GM21619 (cell line): ENCODE measurements around the gene POLR3H.
"Not testable (repeated sequence)": the region's sequence is repeated elsewhere in the genome, so short reads cannot be mapped to it uniquely, and the experiment has no call there.

Source experiments
- ATAC-seq: cut with Tn5 transposase; IDR thresholded peaks from one replicate; pipeline ENCODE4 v1.9.1; 2021; ENCODE audit not compliant: unreplicated experiment

Gene POLR3H

DNA sequence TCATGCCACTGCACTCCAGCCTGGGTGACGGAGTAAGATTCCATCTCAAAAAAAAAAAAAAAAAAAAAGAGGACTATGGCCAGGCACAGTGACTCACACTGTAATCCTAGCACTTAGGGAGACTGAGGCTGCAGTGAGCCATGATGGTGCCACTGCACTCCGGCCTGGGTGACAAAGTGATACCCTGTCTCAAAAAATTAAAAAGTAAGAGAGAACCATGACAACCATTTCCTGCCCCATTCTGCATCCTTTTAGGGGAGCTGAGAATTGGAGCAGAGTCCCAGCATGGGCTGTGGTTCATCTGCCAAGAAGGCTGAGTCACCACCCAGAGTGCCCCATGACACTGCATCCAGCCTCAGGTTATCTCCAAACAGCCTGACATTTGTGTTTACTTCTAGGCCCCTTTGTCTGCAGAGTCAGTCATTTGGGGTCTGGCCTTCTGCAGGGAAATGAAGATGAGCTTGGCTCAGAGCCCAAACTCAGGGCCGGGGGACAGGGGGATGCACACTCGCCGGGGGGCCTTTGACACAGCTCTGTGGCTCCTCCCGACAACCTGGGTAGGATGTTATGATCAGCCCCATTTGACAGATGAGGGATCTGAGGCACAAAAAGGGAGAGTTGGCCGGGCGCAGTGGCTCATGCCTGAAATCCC is 21.3 kb upstream of the POLR3H start:
- ATAC-seq: no peak

DNA sequence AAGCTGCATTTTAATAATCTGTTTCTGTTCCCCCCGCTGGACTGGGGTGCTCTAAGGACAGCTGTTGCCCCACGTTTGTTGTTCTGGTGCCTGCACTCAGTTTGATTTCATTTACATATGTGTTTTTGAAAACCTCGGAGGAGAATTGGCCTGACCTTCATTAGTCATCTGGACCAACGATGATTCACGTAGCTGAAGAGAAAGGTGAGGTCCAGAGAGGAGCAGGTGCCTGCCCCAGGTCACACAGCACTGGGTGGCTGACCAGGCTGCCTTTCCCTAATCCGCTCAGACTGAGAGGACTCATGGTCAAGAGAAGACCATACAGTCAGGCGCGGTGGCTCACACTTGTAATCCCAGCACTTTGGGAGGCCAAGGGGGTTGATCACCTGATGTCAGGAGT is 20.3 kb upstream of the POLR3H start:
- ATAC-seq: no peak

DNA sequence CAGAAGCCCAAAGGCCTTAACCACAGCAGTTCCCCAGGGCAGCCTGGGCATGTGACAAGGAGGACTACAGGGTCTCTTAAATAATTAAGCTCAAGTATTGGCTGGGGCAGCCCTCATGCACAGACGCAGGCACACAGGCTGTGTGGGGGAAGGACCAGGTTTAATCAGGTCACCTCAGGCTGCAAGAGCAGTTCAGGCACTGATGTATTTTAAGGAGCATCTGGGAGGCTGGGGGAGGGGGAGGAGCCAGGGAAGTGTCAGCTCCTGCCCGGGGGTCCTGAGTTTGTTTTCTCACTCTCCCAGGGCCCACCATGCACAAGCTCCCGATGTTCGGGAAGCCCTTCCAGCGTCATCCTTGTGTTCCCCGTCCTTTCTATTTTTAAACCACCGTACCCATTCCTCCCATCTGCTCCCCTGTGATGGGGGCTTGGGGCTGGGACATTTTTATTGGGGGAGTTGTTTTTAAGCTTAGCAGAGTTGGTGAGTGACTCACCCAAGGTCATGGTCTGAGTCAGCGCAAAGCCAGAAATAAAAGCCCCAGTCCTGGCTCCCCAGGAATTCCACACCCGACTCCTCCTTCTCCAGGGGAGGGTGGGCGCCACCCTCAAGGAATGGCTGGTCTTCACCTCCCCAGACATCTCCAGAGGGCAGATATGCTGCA is 18.9 kb upstream of the POLR3H start:
- no peak for ATAC-seq

DNA sequence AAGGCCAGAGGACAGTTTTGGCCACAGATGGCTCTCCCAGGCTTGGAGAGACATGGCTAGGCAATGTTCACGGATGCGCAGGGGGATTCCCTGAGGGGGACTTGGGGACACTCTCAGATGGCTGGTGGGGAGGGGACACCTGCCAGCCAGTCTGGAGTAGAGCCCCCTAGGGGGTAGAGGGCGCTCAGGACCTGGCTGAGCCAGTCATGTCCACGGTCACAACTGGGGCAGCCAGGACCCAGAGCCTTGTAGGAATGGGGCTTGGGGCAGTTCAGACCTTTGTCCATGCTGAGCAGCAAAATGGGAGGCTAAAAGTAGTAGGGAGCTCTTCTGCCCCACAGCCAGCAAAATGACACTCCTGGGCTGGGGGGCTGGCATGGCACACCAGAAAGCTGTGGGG is 18.2 kb upstream of the POLR3H start:
- no peak for ATAC-seq

GRCh38 chr22:41561788-41562187 is 17.5 kb upstream of the POLR3H start:
- ATAC-seq: no peak

- no peak for ATAC-seq
These were observed 17.1 kb upstream of the POLR3H start for GRCh38 chr22:41561335-41561734.

GRCh38 chr22:41560095-41560471 is 15.8 kb upstream of the POLR3H start:
- ATAC-seq: no peak

DNA sequence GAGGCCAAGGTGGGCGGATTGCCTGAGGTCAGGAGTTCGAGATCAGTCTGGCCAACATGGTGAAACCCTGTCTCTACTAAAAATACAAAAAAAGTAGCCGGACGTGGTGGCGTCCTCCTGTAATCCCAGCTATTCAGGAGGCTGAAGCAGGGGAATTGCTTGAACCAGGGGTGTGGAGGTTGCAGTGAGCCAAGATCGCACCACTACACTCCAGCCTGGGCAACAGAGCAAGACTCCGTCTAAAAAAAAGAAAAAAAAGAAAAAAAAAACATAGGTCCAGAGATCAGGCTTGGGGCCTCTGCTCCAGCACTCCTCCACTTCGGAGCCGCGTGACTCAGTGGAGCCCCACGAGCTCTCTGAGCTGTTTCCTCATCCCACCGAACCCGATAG is 14.0 kb upstream of the POLR3H start:
- not testable (repeated sequence) for ATAC-seq

DNA sequence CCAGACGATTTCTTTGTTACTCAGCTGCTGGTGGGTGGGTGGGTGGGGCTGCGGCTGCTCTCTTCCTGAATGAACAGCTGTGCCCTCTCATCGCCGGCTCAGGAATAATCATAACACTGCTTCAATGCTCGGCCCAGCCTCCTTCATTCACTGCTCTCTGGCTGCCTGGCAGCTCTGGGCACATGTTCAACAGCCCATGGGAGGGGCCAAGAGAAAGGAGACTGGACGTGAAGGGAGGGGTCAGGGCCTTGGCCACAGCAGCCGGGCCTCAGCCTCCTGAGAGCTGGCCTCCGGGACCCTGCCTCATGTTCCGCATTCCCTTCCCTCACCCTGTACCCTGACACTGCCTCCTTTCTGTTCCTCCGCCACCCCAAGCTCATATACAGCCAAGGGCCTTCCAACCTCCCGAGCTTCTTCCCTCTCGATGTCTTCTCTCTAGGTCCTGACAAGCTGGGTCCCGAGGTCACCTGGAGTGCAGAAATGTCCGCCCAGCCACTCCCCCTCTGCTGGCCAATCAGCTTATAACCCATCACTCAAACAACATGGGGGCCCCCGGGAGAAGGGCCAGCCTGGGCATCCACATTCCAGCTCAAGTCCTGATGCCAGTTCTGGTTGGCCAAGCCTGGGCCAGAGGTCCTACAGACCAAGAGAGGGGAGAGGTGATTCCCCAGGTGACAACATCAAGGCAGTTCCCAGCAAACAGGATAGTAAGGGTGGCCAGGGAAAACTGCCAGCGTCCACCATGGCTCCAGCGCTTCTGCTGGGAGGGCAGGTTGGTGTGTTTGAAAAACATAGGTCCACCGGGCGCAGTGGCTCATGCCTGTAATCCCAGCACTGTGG is 13.4 kb upstream of the POLR3H start:
- no peak for ATAC-seq

DNA sequence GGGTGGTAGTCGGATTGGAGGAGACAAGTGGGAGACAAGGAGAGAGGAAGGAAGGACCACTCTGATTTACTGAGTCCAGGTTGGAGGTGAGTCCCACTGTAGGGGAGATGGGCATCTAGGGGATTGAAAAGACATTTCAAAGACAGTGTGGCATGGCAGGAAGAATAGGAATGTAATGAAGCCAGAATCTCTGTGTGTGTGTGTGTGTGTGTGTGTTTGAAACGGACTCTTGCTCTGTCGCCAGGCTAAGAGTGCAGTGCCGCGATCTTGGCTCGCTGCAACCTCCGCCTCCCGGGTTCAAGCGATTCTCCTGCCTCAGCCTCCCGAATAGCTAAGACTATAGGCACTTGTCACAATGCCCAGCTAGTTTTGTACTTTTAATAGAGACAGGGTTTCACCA is 12.3 kb upstream of the POLR3H start:
- no peak for ATAC-seq

DNA sequence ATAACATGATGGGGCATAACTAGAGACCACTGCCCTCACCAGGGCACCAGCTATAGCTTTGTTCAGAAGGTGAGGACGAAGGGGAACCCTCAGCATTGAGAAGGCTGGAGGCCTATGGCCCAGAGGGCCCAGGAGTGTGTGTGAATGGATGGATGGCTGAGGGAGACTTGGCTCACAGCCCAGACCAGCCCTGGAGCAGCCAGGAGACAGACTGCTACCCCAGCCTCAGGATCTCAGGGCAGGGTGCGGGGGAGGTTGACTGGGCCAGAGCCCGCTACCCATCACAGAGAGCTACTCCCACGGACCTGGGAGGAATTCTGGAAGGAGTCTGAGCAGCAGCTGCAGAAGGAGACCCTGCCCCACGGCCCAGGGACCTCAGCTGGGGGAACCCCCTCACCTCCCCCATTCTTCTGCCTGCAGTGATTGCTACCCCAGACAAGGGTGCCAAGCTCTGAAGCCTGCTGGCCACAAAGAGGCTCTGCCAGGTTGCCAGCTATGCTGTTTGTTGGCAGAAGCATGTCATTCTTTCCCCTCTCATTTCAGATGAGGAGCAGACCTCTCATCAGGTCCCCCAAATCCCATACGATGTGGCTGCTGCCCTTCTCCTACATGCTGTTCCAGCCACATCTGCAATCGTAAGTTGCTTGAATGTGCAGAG is 11.2 kb upstream of the POLR3H start:
- no peak for ATAC-seq

DNA sequence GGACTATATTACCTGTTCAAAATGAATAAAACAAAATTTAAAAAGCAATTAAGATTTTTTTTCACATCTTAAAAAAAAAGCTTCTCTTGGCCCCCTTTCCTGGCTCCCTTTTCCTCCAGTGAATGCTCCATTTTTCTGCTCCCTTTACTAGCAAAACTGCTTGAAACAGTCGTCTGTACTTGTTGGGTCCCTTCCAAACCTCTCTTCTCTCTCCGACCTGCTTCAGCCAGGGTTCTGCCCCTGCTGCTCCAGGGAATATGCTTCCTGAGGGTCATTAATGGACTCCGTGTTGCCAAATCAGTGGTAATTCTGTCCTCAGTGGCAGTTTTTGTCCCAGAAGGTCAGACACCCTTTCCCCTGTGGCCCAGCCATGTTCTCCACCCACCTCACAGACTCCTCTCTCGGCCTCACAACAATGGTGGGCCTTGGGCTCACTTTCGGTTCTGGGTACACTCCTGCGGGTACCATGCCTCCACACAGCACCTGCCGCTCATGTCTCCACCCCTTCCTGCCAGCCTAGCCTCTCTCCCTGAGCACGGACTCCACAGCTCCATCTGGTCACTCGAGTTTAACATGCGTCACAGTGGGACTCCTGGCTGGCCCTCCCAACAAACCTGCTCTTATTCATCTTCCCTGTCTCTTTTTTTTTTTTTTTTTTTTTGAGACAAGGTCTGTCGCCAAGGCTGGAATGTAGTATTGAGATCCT is 7.8 kb upstream of the POLR3H start:
- ATAC-seq: no peak

DNA sequence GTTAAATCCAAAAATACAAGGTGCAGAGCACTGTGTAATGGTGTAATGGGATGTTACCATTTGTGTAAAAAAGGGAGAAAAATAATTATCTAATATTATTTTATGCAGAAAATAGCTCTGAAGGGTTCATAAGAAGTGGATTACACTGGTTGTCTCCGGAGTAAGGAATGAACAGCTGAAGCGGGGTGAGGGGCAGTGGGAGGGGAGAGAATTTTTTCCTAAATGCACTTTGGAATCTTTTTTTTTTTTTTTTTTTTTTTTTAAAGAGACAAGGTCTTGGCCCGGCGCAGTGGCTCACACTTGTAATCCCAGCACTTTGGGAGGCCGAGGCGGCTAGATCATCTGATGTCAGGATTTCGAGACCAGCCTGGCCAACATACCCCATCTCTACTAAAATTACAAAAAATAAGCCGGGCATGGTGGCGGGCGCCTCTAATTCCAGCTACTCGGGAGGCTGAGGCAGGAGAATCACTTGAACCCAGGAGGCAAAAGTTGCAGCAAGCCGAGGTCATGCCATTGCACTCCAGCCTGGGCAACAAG is 6.8 kb upstream of the POLR3H start:
- ATAC-seq: no peak

DNA sequence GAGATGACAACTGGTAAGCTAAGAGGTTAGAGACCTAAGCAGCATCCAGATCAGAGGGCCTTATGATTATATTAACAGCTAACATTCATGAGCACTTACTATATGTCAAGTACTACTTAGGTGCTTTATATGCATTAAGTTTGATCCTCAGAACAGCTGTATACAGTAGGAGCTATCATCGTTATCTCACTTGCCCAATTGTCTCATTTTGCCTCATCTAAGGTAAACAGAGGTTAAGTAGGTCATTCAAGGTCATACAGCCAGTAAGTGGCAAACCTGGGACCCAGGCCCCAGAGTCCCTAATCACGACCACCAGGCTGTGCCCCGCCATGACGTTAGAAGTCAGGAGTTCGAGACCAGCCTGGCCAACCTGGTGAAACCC is 4.6 kb upstream of the POLR3H start:
- ATAC-seq: no peak

- no peak for ATAC-seq
These were observed 604 bp upstream of the POLR3H start for GRCh38 chr22:41544671-41545476.

DNA sequence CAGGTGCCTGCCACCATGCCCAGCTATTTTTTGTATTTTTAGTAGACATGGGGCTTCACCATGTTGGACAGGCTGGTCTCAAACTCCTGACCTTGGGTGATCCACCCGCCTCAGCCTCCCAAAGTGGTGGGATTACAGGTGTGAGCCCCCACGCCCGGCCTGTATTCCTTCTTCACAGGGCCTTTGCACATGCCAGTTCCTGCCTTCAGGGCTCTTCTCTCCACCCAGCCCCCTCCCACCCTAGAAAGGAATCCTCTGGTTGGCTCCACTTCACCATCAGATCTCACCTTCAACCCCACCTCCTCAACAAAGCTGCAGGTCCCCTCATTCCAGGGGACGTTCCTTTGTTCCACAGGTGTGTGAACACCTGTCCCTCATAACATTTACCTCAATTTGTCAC is 2.0 kb downstream of the POLR3H start:
- ATAC-seq: no peak

DNA sequence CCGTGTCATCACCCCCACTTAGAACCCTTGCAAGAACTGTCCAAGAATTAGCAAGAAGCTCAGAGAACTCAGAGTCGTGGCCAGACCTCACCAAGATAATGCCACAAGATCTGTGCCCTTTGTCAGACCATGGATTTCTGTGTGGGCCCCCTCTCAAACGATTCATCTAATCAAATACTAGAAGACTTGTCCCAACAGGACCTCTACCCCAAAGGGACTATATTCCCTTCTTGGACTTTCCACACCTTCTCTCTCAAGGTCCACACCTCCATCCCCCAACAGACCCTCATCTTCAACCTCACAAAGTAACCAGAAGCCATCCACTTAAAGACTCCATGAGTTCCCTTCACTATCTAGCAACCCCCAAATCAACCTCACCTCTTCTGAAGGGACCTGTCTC is 2.8 kb downstream of the POLR3H start:
- no peak for ATAC-seq

- ATAC-seq: no peak
These were observed 3.9 kb downstream of the POLR3H start for GRCh38 chr22:41540365-41540764.

DNA sequence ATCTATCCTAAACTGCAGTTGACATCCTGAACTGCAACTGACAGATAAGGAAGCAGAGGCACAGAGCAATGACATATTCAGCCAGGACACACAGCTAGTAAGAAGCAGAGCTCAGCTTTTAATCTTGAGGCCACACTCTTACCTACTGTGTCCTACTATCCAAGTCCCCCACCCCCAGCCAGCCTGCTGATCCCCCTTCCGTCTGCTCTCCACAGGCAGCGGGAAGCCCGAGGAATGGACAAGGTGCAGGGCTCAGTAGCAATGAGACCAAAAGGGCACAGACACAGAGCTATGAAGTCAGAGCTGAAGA is 4.3 kb downstream of the POLR3H start:
- ATAC-seq: no peak
